ENCODE measurements around the gene CPA4. TPM values are rescaled to one million over a fixed set of nuclear protein-coding genes. Genes with fewer than 3 reads are reported as not detected.

Gene CPA4
- total RNA-seq, 1 experiment from 2014 or later: 16.8 TPM

GRCh38 chr7:130344271-130344866 is 51.4 kb downstream of the CPA4 start, which contains the start of gene CPA5:
Gene CPA5, plus strand, starts transcription at chr7:130344816. Its CDS starts 1,670 bp downstream, at chr7:130346486.
- no peak for DNase-seq (ENCODE audit: low read depth)

GRCh38 chr7:130345136-130345535 is 52.2 kb downstream of the CPA4 start:
- DNase-seq (ENCODE audit: low read depth): no peak

- no peak for DNase-seq (ENCODE audit: low read depth)
Observed at GRCh38 chr7:130345725-130346124, 52.8 kb downstream of the CPA4 start.

- peak; percentile 37 for DNase-seq (ENCODE audit: low read depth)
Observed at GRCh38 chr7:130346177-130346905, 53.4 kb downstream of the CPA4 start.

GRCh38 chr7:130346941-130347340 is 54.0 kb downstream of the CPA4 start:
- no peak for DNase-seq (ENCODE audit: low read depth)

- peak; percentile 95 for DNase-seq (ENCODE audit: low read depth)
Observed at GRCh38 chr7:130349911-130350782, 57.2 kb downstream of the CPA4 start.

GRCh38 chr7:130350945-130351790 is 58.2 kb downstream of the CPA4 start:
- peak; percentile 85 for DNase-seq (ENCODE audit: low read depth)

GRCh38 chr7:130351791-130352090 is 58.8 kb downstream of the CPA4 start:
- no peak for DNase-seq (ENCODE audit: low read depth)

- peak; percentile 63 for DNase-seq (ENCODE audit: low read depth)
Observed at GRCh38 chr7:130352194-130353074, 59.5 kb downstream of the CPA4 start.

GRCh38 chr7:130353196-130353595 is 60.2 kb downstream of the CPA4 start:
- DNase-seq (ENCODE audit: low read depth): no peak

- DNase-seq (ENCODE audit: low read depth): peak; percentile 100
Observed at GRCh38 chr7:130356121-130356875, 63.3 kb downstream of the CPA4 start.

GRCh38 chr7:130356876-130357611 is 64.1 kb downstream of the CPA4 start:
- DNase-seq (ENCODE audit: low read depth): peak; percentile 96

- no peak for DNase-seq (ENCODE audit: low read depth)
Observed at GRCh38 chr7:130358471-130358870, 65.5 kb downstream of the CPA4 start.

GRCh38 chr7:130359276-130359857 is 66.4 kb downstream of the CPA4 start:
- no peak for DNase-seq (ENCODE audit: low read depth)

GRCh38 chr7:130360518-130360917 is 67.6 kb downstream of the CPA4 start:
- DNase-seq (ENCODE audit: low read depth): no peak

- no peak for DNase-seq (ENCODE audit: low read depth)
Observed at GRCh38 chr7:130361681-130362080, 68.7 kb downstream of the CPA4 start.

GRCh38 chr7:130362251-130362816 is 69.4 kb downstream of the CPA4 start:
- no peak for DNase-seq (ENCODE audit: low read depth)
